Sigmoid colon (tissue), 7 donors: ENCODE results near the gene TRIM66. TPM values are rescaled to one million over a fixed set of nuclear protein-coding genes. Genes with fewer than 3 reads are reported as not detected.

Source experiments
- DNase-seq: peaks from one replicate; pipeline ENCODE4 v3.0.0-alpha.2; 2019
- H3K27ac ChIP-seq, 4 donors: fragments of 200-600 bp; sonication (generic); one replicate each; pipeline ENCODE4 v1.5.1; 2016 to 2019; ENCODE audit warnings: mild to moderate bottlenecking in 1 of 4
- H3K27me3 ChIP-seq, 3 donors: fragments of 200-600 bp; sonication (generic); one replicate each; pipeline ENCODE4 v1.5.1; 2019; ENCODE audit warnings: mild to moderate bottlenecking in 1 of 3
- H3K36me3 ChIP-seq, 4 donors: fragments of 200-600 bp; sonication (generic); one replicate each; pipeline ENCODE4 v1.5.1; 2016 to 2019
- H3K4me1 ChIP-seq, 4 donors: fragments of 200-600 bp; sonication (generic); one replicate each; pipeline ENCODE4 v1.5.1; 2017 to 2019
- H3K4me3 ChIP-seq, 4 donors: fragments of 200-600 bp; sonication (generic); one replicate each; pipeline ENCODE4 v1.5.1; 2017 to 2019; ENCODE audit warnings: mild to moderate bottlenecking in 2 of 4, moderate library complexity in 1 of 4
- H3K9me3 ChIP-seq, 4 donors: fragments of 200-600 bp in 3 of 4; sonication (generic) in 3 of 4; one replicate each; pipeline versions ENCODE4 v1.5.1 to v1.6.1; 2013 to 2019
- CTCF ChIP-seq, 4 experiments: fragments of 450-650 bp in 3 of 4; fragments of 200-600 bp in 1 of 4; IDR thresholded peaks; one replicate each; pipeline ENCODE4 v1.5.1; 2016 to 2019; ENCODE audit warnings: antibody characterized with exemption in 4 of 4, mild to moderate bottlenecking in 3 of 4, moderate library complexity in 2 of 4
- EP300 ChIP-seq, 4 donors: sonication (generic); formaldehyde crosslinking; IDR thresholded peaks; one replicate each; pipeline ENCODE4 v1.6.1; 2017; ENCODE audit warnings: antibody characterized with exemption in 4 of 4
- POLR2A ChIP-seq, 2 donors: fragments of 450-650 bp; IDR thresholded peaks; one replicate each; pipeline ENCODE4 v1.6.1; 2016; ENCODE audit warnings: antibody characterized with exemption in 2 of 2, mild to moderate bottlenecking in 2 of 2, moderate library complexity in 2 of 2
- POLR2AphosphoS5 ChIP-seq, 4 donors: sonication (generic); formaldehyde crosslinking; IDR thresholded peaks; one replicate each; pipeline ENCODE4 v1.6.1; 2017; ENCODE audit warnings: antibody characterized with exemption in 4 of 4
- WGBS, 2 donors: extraction: QIAGEN DNeasy Blood & Tissue Kit; methylation state at CpG; one replicate each; pipeline ENCODE4 v1.1.7; 2013; 5-methylcytosine and 5-hydroxymethylcytosine counted together
- intact Hi-C: fragments of 100-400 bp; cut with DNase I; formaldehyde crosslinking; loops from one replicate; pipeline ENCODE4 v1.15.1; 2023
- polyA plus RNA-seq, 3 donors: library from polyadenylated mRNA; stranded (reverse); fragments of 200-250 nt; gene quantifications; one replicate each; pipeline ENCODE4 v1.2.3, GENCODE V29; 2013
- total RNA-seq, 4 donors: library from RNA; depleted of rRNA; stranded (reverse); fragments of >200 nt; gene quantifications; one replicate each; pipeline ENCODE4 v1.1.0, GENCODE V29; 2016
- donor health status: healthy with polysubstance abuse.
- donor health status: Bipolar disorder and iron deficiency.
- donor health status: healthy.

The TRIM66 gene
- total and polyA plus RNA-seq, 7 donors = 0.60 to 24.4 (median 2.8) TPM

GRCh38 chr11:8639655-8640054 lies 42.8 kb downstream of the TRIM66 start:
- Histone ChIP-seq H3K4me3 (no peak overlapping the region), H3K27me3 (no peaks in the 10 kb centered on the region), H3K4me1 (no peaks in the 10 kb centered on the region), H3K9me3 (no peaks in the 10 kb centered on the region), H3K27ac (no peak overlapping the region), H3K36me3 (peaks cover 0 to 64% (median 7%) of the 10 kb centered on the region in 4 donors)
- WGBS, 2 donors = 94 to 95% methylated on average over 3 of the region's 3 CpGs
- intact Hi-C loops = no loop called here
- no peak for DNase-seq
- TF ChIP-seq POLR2A (IDR thresholded peaks at IDR 0.05) (no peak), CTCF (IDR thresholded peaks at IDR 0.05) (no peak), POLR2AphosphoS5 (IDR thresholded peaks at IDR 0.05) (no peak), EP300 (IDR thresholded peaks at IDR 0.05) (no peak)

GRCh38 chr11:8638300-8638699 lies 44.2 kb downstream of the TRIM66 start:
- no peaks in the 10 kb centered on the region for H3K4me1 ChIP-seq
- WGBS, 2 donors = 94 to 97% methylated on average over 5 of the region's 5 CpGs
- no peaks in the 10 kb centered on the region for H3K27me3 ChIP-seq
- no peak for DNase-seq
- no peaks in the 10 kb centered on the region for H3K9me3 ChIP-seq
- no peak for TF ChIP-seq EP300 (IDR thresholded peaks at IDR 0.05)
- TF ChIP-seq POLR2AphosphoS5 (IDR thresholded peaks at IDR 0.05) = no peak
- TF ChIP-seq CTCF (IDR thresholded peaks at IDR 0.05) = no peak
- TF ChIP-seq POLR2A (IDR thresholded peaks at IDR 0.05) = no peak
- intact Hi-C loops = no loop called here
- no peak overlapping the region for H3K4me3 ChIP-seq
- no peak overlapping the region for H3K27ac ChIP-seq
- H3K36me3 ChIP-seq = peaks cover 0 to 74% (median 7%) of the 10 kb centered on the region in 4 donors

GRCh38 chr11:8636127-8636526 lies 46.3 kb downstream of the TRIM66 start:
- intact Hi-C loops = no loop called here
- Histone ChIP-seq H3K4me3 (no peak overlapping the region), H3K36me3 (peaks cover 0 to 56% (median 7%) of the 10 kb centered on the region in 4 donors), H3K9me3 (no peaks in the 10 kb centered on the region), H3K4me1 (peaks cover 0 to 6% (median 1%) of the 10 kb centered on the region in 4 donors), H3K27me3 (no peaks in the 10 kb centered on the region), H3K27ac (no peak overlapping the region)
- no peak for DNase-seq
- WGBS, 2 donors = 98% methylated on average over 2 of the region's 2 CpGs
- TF ChIP-seq POLR2A (IDR thresholded peaks at IDR 0.05) (no peak), POLR2AphosphoS5 (IDR thresholded peaks at IDR 0.05) (no peak), CTCF (IDR thresholded peaks at IDR 0.05) (no peak), EP300 (IDR thresholded peaks at IDR 0.05) (no peak)

GRCh38 chr11:8634498-8634897 lies 48.0 kb downstream of the TRIM66 start:
- peaks cover 0 to 6% (median 2%) of the 10 kb centered on the region in 4 donors for H3K4me1 ChIP-seq
- DNase-seq = no peak
- TF ChIP-seq CTCF (IDR thresholded peaks at IDR 0.05) (no peak), POLR2AphosphoS5 (IDR thresholded peaks at IDR 0.05) (no peak), EP300 (IDR thresholded peaks at IDR 0.05) (no peak), POLR2A (IDR thresholded peaks at IDR 0.05) (no peak)
- intact Hi-C loops = no loop called here
- H3K4me3 ChIP-seq = no peak overlapping the region
- no peaks in the 10 kb centered on the region for H3K9me3 ChIP-seq
- peaks cover 0 to 42% (median 7%) of the 10 kb centered on the region in 4 donors for H3K36me3 ChIP-seq
- WGBS, 2 donors = 95 to 96% methylated on average over 6 of the region's 6 CpGs
- H3K27me3 ChIP-seq = no peaks in the 10 kb centered on the region
- no peak overlapping the region for H3K27ac ChIP-seq
